ENCODE data around the gene INKA1.

- TF ChIP-seq EZH2phosphoT487 (IDR thresholded peaks at IDR 0.05; ENCODE audit: low read depth, severe bottlenecking, unreplicated experiment) (no peak), CTCF (IDR thresholded peaks at IDR 0.05; ENCODE audit: poor library complexity) (no peak)
Observed at GRCh38 chr3:49763981-49764380, 39.1 kb upstream of the INKA1 start.

All from hepatocyte (in vitro differentiated cells).